ENCODE measurements around the gene PCDHAC1. TPM values are rescaled to one million over a fixed set of nuclear protein-coding genes. Genes with fewer than 3 reads are reported as not detected.

The PCDHAC1 gene
- total and polyA plus RNA-seq, 9 of the 15 experiments (the other 6 are each of a cell fraction or from before 2014, with no cell fraction given), result not detected

DNA sequence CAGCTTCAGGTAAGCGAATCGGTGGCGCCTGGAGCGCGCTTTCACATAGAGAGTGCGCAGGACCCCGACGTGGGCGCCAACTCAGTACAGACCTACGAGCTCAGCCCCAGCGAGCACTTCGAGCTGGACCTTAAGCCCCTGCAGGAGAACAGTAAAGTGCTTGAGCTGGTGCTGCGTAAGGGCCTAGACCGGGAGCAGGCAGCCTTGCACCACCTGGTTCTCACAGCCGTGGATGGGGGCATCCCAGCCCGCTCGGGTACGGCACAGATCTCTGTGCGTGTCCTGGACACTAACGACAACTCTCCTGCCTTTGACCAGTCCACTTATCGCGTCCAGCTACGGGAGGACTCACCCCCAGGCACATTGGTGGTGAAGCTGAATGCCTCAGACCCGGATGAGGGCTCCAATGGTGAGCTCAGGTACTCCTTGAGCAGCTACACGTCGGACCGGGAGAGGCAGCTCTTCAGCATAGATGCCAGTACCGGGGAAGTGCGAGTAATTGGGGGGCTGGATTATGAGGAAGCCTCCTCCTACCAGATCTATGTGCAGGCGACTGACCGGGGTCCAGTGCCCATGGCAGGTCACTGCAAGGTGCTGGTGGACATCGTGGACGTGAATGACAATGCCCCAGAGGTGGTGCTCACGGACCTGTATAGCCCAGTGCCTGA lies 41.3 kb downstream of the PCDHAC1 start (continued):
- TF ChIP-seq, protein P1, sequence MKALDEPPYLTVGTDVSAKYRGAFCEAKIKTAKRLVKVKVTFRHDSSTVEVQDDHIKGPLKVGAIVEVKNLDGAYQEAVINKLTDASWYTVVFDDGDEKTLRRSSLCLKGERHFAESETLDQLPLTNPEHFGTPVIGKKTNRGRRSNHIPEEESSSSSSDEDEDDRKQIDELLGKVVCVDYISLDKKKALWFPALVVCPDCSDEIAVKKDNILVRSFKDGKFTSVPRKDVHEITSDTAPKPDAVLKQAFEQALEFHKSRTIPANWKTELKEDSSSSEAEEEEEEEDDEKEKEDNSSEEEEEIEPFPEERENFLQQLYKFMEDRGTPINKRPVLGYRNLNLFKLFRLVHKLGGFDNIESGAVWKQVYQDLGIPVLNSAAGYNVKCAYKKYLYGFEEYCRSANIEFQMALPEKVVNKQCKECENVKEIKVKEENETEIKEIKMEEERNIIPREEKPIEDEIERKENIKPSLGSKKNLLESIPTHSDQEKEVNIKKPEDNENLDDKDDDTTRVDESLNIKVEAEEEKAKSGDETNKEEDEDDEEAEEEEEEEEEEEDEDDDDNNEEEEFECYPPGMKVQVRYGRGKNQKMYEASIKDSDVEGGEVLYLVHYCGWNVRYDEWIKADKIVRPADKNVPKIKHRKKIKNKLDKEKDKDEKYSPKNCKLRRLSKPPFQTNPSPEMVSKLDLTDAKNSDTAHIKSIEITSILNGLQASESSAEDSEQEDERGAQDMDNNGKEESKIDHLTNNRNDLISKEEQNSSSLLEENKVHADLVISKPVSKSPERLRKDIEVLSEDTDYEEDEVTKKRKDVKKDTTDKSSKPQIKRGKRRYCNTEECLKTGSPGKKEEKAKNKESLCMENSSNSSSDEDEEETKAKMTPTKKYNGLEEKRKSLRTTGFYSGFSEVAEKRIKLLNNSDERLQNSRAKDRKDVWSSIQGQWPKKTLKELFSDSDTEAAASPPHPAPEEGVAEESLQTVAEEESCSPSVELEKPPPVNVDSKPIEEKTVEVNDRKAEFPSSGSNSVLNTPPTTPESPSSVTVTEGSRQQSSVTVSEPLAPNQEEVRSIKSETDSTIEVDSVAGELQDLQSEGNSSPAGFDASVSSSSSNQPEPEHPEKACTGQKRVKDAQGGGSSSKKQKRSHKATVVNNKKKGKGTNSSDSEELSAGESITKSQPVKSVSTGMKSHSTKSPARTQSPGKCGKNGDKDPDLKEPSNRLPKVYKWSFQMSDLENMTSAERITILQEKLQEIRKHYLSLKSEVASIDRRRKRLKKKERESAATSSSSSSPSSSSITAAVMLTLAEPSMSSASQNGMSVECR (CRISPR knock-in tag; IDR thresholded peaks at IDR 0.05), result no peak
- no peak for TF ChIP-seq JUND (IDR thresholded peaks at IDR 0.05; ENCODE audit: borderline replicate concordance, low read depth, low read length)
- TF ChIP-seq JUND (tag; IDR thresholded peaks at IDR 0.05; ENCODE audit: borderline replicate concordance, low read depth, low read length), result no peak
- TF ChIP-seq, protein P2, sequence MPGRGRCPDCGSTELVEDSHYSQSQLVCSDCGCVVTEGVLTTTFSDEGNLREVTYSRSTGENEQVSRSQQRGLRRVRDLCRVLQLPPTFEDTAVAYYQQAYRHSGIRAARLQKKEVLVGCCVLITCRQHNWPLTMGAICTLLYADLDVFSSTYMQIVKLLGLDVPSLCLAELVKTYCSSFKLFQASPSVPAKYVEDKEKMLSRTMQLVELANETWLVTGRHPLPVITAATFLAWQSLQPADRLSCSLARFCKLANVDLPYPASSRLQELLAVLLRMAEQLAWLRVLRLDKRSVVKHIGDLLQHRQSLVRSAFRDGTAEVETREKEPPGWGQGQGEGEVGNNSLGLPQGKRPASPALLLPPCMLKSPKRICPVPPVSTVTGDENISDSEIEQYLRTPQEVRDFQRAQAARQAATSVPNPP (IDR thresholded peaks at IDR 0.05; ENCODE audit: borderline replicate concordance, insufficient read depth, insufficient read length), result no peak
- TF ChIP-seq PML (IDR thresholded peaks at IDR 0.05; ENCODE audit: low read length), result no peak
